22Rv1 (cell line): ENCODE data around the gene SAC3D1.
A peak's percentile ranks its signal among the peaks of the same experiment; 100 is the strongest.
"Not testable (repeated sequence)": the region's sequence is repeated elsewhere in the genome, so short reads cannot be mapped to it uniquely, and the experiment has no call there.

Experiments used
- H3K27ac ChIP-seq: fragments of 450-650 bp; 2 replicates; pipeline ENCODE4 v1.5.1; 2017
- CTCF ChIP-seq: fragments of 450-650 bp; IDR thresholded peaks from 2 replicates; pipeline ENCODE4 v1.5.1; 2017; ENCODE audit warnings: mild to moderate bottlenecking
- ZFX ChIP-seq: fragments of 450-650 bp; IDR thresholded peaks from 2 replicates; pipeline ENCODE4 v1.6.1; 2017; ENCODE audit warnings: antibody characterized with exemption, borderline replicate concordance

Gene SAC3D1

GRCh38 chr11:65014726-65015227, 26.2 kb upstream of the SAC3D1 start:
- H3K27ac ChIP-seq: peak overlapping the region; percentile 83
- TF ChIP-seq ZFX: no peak
- TF ChIP-seq CTCF: no peak

- no peak overlapping the region for H3K27ac ChIP-seq
- TF ChIP-seq CTCF (no peak), ZFX (no peak)
These were observed 24.3 kb upstream of the SAC3D1 start for GRCh38 chr11:65016705-65017104.

- H3K27ac ChIP-seq: no peak overlapping the region
- TF ChIP-seq CTCF (no peak), ZFX (no peak)
These were observed 23.1 kb upstream of the SAC3D1 start for GRCh38 chr11:65017937-65018336.

- no peak overlapping the region for H3K27ac ChIP-seq
- no peak for TF ChIP-seq ZFX
- TF ChIP-seq CTCF: no peak
These were observed 21.2 kb upstream of the SAC3D1 start for GRCh38 chr11:65019824-65020223.

GRCh38 chr11:65021003-65021402, 20.0 kb upstream of the SAC3D1 start:
- no peak overlapping the region for H3K27ac ChIP-seq
- TF ChIP-seq CTCF (no peak), ZFX (no peak)

- H3K27ac ChIP-seq: no peak overlapping the region
- TF ChIP-seq CTCF: no peak
- no peak for TF ChIP-seq ZFX
These were observed 19.5 kb upstream of the SAC3D1 start for GRCh38 chr11:65021509-65021908.

- not testable (repeated sequence) for H3K27ac ChIP-seq
These were observed 17.5 kb upstream of the SAC3D1 start for GRCh38 chr11:65023502-65023901.

- H3K27ac ChIP-seq: peak overlapping the region; percentile 83
- TF ChIP-seq ZFX (no peak), CTCF (no peak)
These were observed 14.2 kb upstream of the SAC3D1 start for GRCh38 chr11:65026810-65027209.
